Left kidney (tissue), 2 donors: ENCODE data around the gene AGXT2. TPM values are rescaled to one million over a fixed set of nuclear protein-coding genes. Genes with fewer than 3 reads are reported as not detected.
"Not testable (repeated sequence)": the region's sequence is repeated elsewhere in the genome, so short reads cannot be mapped to it uniquely, and the experiment has no call there.

Experiments used
- DNase-seq: peaks from one replicate; pipeline ENCODE4 v3.0.0-alpha.2; 2013
- polyA plus RNA-seq: library from polyadenylated mRNA; unstranded; fragments of 120-200 nt; gene quantifications from one replicate; pipeline ENCODE4 v1.2.1, GENCODE V29; 2013; ENCODE audit not compliant: insufficient read length

AGXT2 gene
- polyA plus RNA-seq, 1 donor = 45.6 TPM

DNA sequence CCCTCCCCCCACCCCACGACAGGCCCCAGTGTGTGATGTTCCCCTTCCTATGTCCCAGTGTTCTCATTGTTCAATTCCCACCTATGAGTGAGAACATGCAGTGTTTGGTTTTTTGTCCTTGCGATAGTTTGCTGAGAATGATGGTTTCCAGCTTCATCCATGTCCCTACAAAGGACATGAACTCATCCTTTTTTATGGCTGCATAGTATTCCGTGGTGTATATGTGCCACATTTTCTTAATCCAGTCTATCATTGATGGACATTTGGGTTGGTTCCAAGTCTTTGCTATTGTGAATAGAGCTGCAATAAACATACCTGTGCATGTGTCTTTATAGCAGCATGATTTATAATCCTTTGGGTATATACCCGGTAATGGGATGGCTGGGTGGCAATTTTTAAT is 76.1 kb downstream of the AGXT2 start:
- DNase-seq = not testable (repeated sequence)

DNA sequence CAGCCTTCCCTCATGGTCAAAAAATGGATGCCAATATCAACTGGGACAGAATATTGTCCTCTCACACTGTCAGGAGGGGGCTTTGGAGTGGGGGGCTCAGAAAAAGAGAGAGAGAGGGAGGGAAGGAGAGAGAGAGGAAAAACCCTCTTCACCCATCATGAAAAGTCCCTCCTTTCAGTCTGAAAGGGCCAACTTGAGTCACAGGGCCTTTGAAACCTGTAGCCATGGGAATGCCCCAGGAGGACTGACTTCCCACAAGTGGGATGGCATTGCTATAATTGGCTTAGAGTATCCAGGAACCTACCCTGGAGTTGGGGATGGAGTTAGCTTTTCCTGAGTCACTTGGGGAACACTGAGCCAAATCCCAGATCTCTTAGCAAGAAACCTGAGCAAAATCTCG is 77.2 kb downstream of the AGXT2 start:
- no peak for DNase-seq

DNA sequence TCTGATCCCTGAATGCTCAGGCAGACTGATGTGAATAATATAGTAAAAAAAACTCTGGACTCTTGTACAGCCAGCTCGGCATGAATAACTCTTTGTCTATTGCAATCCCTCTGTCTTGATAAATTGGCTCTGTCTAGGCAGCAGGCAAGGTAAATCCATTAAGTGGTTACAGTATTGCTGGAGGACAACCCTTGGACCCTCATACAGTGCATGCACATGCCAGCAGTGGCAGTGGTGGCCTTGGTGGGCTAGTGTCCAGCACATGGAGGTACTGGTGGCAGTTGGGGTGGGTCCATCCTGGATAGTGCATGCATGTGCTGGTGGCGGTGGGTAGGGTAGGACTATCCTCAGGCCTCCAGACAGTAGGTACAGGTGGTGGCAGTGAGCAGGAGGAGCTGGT is 79.5 kb downstream of the AGXT2 start:
- DNase-seq = no peak

DNA sequence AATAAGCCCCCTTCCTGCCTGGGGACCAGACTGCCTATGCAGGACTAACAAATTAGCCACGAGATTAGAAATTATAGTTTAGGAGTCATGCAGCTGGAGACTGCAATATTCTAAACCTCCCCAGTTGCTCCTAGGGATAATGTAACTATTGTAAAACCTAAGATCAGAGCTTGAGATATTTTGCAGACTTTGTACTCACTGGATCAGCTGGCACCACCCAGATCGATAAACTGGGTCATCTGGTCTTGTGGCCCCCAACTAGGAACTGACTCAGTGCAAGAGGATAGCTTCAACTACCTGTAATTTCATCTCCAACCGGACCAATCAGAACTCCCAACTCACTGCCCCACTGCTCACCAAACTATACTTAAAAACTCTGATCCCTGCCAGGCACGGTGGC is 80.2 kb downstream of the AGXT2 start:
- no peak for DNase-seq

DNA sequence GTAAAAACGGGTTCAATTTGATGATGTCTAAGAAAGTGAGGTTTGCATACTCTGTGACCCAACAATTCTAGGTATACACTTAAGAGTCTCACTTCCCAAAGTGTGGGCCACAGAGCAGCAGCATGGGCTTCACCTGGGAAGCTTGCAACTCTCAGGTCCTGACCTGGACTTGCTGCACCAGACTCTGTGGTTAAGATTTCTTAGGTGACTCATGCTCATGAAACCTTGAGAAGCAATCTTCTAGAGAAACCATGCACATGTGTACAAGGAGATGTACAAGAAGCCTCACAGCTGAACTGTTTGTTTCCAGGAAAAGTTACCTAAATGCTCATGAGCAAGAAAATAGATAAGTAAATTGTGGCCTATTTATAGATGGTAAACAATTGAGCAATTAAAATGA is 88.4 kb downstream of the AGXT2 start:
- DNase-seq = no peak

DNA sequence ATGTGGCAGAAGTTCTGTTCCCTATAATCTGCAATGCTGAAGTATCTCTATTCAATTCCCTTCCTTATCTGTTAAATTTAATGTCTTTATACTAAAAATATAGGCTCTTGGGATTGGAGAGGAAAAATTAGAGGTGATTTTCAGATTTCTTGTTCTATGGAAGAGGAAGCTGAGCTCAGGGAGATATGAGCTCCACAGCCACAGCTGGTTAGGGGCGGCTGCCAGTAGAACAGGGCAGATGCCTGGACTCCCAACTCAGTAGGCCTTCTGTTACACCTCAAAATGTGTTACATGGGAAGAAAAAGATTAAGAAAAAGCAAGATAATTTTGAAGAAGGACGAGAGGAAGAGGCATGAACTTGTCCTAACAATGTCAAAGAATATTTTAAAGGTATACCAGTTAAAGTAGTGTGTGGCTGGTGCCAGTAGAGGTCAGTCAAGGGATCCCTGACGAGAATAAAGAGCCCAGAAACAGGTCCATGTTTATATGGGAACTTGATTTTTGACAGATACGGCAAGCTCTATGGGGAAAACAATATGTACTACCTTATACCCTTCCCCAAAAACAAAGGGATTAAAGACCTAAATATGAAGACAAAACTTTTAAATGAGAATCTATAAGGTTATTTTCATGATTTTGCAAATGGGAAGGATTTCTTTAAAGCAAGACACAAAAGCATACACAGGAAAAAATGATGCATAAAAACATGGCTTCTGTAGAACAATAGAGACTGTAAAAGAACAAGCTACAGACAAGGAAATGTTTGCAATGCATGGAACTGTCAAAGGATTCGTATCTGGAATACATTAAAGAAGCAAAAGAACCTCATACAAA is 89.7 kb downstream of the AGXT2 start:
- peak; percentile 28 for DNase-seq

DNA sequence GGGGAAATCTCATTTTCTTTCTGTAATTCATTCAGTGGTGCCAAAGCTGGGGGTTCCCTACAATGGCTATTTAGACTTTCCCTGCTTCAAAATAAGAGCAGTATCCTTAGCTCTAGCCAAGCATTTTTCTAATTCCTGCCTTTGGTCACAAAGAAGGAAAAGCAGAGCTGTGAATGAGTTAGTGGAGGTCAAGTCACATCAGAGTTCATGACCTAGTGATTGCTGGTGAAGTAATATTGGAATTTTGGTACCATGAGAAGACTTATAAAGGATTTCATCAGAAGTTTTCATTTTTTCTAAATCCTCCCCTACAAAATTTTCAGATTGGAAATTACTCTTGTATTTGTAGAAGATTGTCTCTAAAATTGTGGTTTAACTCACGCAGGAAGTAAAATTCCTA is 90.4 kb downstream of the AGXT2 start:
- DNase-seq = no peak

Other genes with a start within 250 kb of the AGXT2 start
- 5.0 TPM for gene TTC23L, start 208.8 kb downstream of the AGXT2 start, polyA plus RNA-seq
- 43.0 TPM for gene RAD1, start 132.4 kb downstream of the AGXT2 start, polyA plus RNA-seq
- gene BRIX1, start 132.2 kb downstream of the AGXT2 start, polyA plus RNA-seq = 57.2 TPM
- gene DNAJC21, start 118.4 kb downstream of the AGXT2 start, polyA plus RNA-seq = 91.7 TPM
- gene PRLR, start 182.5 kb upstream of the AGXT2 start, polyA plus RNA-seq = 53.4 TPM